Hair follicular keratinocyte (primary cell): ENCODE results near the gene DEDD. TPM values are rescaled to one million over a fixed set of nuclear protein-coding genes. Genes with fewer than 3 reads are reported as not detected.

Source experiments
- total RNA-seq: library from RNA; depleted of rRNA; stranded (reverse); fragments of >200 nt; gene quantifications from 2 replicates; pipeline ENCODE4 v1.2.3, GENCODE V29; 2015

The DEDD gene
- total RNA-seq: 21.9 and 23.2 TPM in 2 replicates

GRCh38 chr1:161132410-161133219 lies at the start of gene DEDD:
TSS of gene DEDD (minus strand) at chr1:161132667. CDS start at chr1:161124462, 8,205 bp downstream.

GRCh38 chr1:161177112-161177935 lies 44.9 kb upstream of the DEDD start, which contains the start of gene B4GALT3:
TSS of gene B4GALT3 (minus strand) at chr1:161177507. CDS start at chr1:161176060, 1,447 bp downstream.

GRCh38 chr1:161165742-161166668 lies 33.5 kb upstream of the DEDD start, which contains the start of gene PPOX:
TSS of gene PPOX (plus strand) at chr1:161166426. CDS start at chr1:161166848, 422 bp downstream.

GRCh38 chr1:161159087-161159912 lies 26.8 kb upstream of the DEDD start, which contains the start of gene USP21:
TSS of gene USP21 (plus strand) at chr1:161159500. CDS start at chr1:161160641, 1,141 bp downstream.

GRCh38 chr1:161153682-161154337 lies 21.3 kb upstream of the DEDD start, which contains the start of gene UFC1:
TSS of gene UFC1 (plus strand) at chr1:161153978. CDS start at chr1:161153998, 20 bp downstream.

GRCh38 chr1:161117759-161118581 lies 14.5 kb downstream of the DEDD start, which contains the start of the genes NIT1 and PFDN2:
TSS of gene NIT1 (plus strand) at chr1:161118105. CDS start at chr1:161118177, 72 bp downstream.
TSS of gene PFDN2 (minus strand) at chr1:161118037. CDS start at chr1:161118026, 11 bp downstream.

GRCh38 chr1:161098210-161099068 lies 34.0 kb downstream of the DEDD start, which contains the start of gene KLHDC9:
TSS of gene KLHDC9 (plus strand) at chr1:161098361. CDS start at chr1:161098536, 175 bp downstream.

GRCh38 chr1:161089251-161089924 lies 43.1 kb downstream of the DEDD start, which contains the start of gene NECTIN4:
TSS of gene NECTIN4 (minus strand) at chr1:161089558. CDS start at chr1:161089296, 262 bp downstream.

Other genes with a start within 250 kb of the DEDD start
- gene ITLN1, start 247.5 kb downstream of the DEDD start, total RNA-seq: not detected in 2 replicates
- gene ITLN2, start 177.9 kb downstream of the DEDD start, total RNA-seq: not detected in 2 replicates
- 97.3 and 126 TPM in 2 replicates for gene F11R, start 111.5 kb downstream of the DEDD start, total RNA-seq
- 123 and 299 TPM in 2 replicates for gene TSTD1, start 93.7 kb downstream of the DEDD start, total RNA-seq
- 20.1 and 30.0 TPM in 2 replicates for gene USF1, start 86.7 kb downstream of the DEDD start, total RNA-seq
- gene ARHGAP30, start 62.8 kb downstream of the DEDD start, total RNA-seq: not detected in 2 replicates
- gene NECTIN4, start 43.1 kb downstream of the DEDD start, total RNA-seq: 0.23 and 2.9 TPM in 2 replicates
- gene KLHDC9, start 34.3 kb downstream of the DEDD start, total RNA-seq: 0.68 and 2.7 TPM in 2 replicates
- 71.9 and 125 TPM in 2 replicates for gene PFDN2, start 14.6 kb downstream of the DEDD start, total RNA-seq
- gene NIT1, start 14.6 kb downstream of the DEDD start, total RNA-seq: 39.4 and 42.0 TPM in 2 replicates
- 48.9 and 74.6 TPM in 2 replicates for gene UFC1, start 21.3 kb upstream of the DEDD start, total RNA-seq
- 7.7 and 8.5 TPM in 2 replicates for gene USP21, start 26.8 kb upstream of the DEDD start, total RNA-seq
- 8.4 and 18.0 TPM in 2 replicates for gene PPOX, start 33.8 kb upstream of the DEDD start, total RNA-seq
- 36.7 TPM in 2 replicates for gene B4GALT3, start 44.8 kb upstream of the DEDD start, total RNA-seq
- 0.08 and 1.5 TPM in 2 replicates for gene ADAMTS4, start 66.4 kb upstream of the DEDD start, total RNA-seq
- gene NDUFS2, start 69.7 kb upstream of the DEDD start, total RNA-seq: 120 and 122 TPM in 2 replicates
- gene FCER1G, start 82.6 kb upstream of the DEDD start, total RNA-seq: 0.70 TPM in 1 of 2 replicates, not detected in the other
- gene APOA2, start 91.0 kb upstream of the DEDD start, total RNA-seq: not detected in 2 replicates
- 10.1 and 16.2 TPM in 2 replicates for gene TOMM40L, start 93.4 kb upstream of the DEDD start, total RNA-seq
- not detected in 2 replicates for gene NR1I3, start 105.5 kb upstream of the DEDD start, total RNA-seq
- not detected in 2 replicates for gene PCP4L1, start 126.1 kb upstream of the DEDD start, total RNA-seq
- 0.61 and 0.86 TPM in 2 replicates for gene MPZ, start 177.3 kb upstream of the DEDD start, total RNA-seq
- 29.3 and 39.3 TPM in 2 replicates for gene SDHC, start 181.7 kb upstream of the DEDD start, total RNA-seq
- gene CFAP126, start 235.2 kb upstream of the DEDD start, total RNA-seq: not detected in 2 replicates